GM13977 (cell line): ENCODE data around the gene TMCC3.

Experiments
- DNase-seq: peaks from one replicate; pipeline ENCODE4 v3.0.0; 2012; ENCODE audit warnings: low spot score
- in situ Hi-C: fragments of 300-500 bp; cut with MboI; formaldehyde crosslinking; loops from one replicate; pipeline ENCODE4 v1.12.0; 2022; ENCODE audit warnings: low sequenced_read_pairs, low pct_unique_long_range_greater_than_20kb, mixed read lengths, inconsistent platforms; ENCODE audit not compliant: unreplicated experiment
- TF ChIP-seq, protein P1 (sequence below): IDR thresholded peaks from 2 replicates; pipeline ENCODE4 v1.5.1; 2012; ENCODE audit warnings: mild to moderate bottlenecking, control low read depth; ENCODE audit not compliant: insufficient read depth; ENCODE audit errors: extremely low read depth, missing control alignments

The TMCC3 gene

DNA sequence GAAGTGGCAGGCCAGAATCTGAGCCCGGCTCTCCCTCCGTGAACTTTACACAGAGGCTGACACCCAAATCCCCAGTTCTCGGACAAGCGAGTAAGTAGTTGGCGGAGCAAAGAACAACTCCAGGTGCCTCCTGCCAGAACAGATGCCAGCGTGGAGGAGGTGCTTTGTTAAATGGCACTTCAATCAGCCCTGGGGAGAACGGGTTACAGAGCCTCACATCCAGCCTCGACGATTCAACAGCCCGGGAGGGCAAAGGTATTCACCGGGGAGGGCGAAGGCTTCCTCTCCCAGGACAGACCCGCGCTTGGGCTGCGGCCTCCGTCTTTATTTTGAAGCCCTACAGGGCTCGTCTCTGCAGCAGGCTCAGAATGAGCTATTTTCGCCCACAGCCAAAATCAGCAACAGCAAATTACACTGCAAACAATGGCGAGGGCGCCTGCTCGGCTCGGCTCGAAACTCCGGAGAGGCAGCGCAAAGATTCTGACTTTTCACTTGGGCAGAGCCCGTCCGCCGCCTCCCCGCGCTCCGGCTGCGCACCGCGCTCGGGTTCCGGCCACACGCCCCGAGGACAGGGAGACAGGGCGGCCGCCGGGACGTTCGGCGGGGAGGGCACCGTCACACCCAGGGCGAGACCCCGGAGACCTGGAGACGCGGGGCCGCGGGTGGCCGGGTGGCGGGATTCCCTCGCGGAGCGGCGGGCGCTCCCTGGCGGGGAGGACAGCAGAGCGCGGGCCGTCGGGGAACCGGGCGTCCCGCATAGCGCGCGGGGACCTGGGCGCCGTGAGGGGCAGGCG is 811 bp downstream of the TMCC3 start:
- peak; percentile 65 for DNase-seq
- in situ Hi-C loops = no loop called here
- TF ChIP-seq, protein P1, sequence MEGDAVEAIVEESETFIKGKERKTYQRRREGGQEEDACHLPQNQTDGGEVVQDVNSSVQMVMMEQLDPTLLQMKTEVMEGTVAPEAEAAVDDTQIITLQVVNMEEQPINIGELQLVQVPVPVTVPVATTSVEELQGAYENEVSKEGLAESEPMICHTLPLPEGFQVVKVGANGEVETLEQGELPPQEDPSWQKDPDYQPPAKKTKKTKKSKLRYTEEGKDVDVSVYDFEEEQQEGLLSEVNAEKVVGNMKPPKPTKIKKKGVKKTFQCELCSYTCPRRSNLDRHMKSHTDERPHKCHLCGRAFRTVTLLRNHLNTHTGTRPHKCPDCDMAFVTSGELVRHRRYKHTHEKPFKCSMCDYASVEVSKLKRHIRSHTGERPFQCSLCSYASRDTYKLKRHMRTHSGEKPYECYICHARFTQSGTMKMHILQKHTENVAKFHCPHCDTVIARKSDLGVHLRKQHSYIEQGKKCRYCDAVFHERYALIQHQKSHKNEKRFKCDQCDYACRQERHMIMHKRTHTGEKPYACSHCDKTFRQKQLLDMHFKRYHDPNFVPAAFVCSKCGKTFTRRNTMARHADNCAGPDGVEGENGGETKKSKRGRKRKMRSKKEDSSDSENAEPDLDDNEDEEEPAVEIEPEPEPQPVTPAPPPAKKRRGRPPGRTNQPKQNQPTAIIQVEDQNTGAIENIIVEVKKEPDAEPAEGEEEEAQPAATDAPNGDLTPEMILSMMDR = peak; percentile 59

DNA sequence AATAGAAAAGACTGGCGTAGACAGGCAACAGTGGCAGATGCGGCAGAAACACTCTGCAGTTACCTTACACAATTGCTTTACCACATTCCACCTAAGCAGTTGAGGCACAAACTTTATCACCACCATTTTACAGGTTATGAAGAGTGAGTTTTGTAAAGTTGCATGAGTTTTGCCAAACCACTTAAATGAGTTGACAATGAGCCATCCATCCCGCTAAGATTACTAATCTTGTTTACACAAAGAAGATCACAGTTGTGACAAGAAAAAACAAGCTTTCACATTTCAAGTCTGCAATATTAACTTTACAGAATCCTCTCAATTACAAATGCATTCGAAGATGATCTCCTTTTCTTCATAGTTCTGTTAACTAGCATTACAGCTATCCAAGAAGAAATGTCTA is 1.8 kb downstream of the TMCC3 start:
- in situ Hi-C loops = no loop called here
- TF ChIP-seq, protein P1 = no peak
- no peak for DNase-seq

DNA sequence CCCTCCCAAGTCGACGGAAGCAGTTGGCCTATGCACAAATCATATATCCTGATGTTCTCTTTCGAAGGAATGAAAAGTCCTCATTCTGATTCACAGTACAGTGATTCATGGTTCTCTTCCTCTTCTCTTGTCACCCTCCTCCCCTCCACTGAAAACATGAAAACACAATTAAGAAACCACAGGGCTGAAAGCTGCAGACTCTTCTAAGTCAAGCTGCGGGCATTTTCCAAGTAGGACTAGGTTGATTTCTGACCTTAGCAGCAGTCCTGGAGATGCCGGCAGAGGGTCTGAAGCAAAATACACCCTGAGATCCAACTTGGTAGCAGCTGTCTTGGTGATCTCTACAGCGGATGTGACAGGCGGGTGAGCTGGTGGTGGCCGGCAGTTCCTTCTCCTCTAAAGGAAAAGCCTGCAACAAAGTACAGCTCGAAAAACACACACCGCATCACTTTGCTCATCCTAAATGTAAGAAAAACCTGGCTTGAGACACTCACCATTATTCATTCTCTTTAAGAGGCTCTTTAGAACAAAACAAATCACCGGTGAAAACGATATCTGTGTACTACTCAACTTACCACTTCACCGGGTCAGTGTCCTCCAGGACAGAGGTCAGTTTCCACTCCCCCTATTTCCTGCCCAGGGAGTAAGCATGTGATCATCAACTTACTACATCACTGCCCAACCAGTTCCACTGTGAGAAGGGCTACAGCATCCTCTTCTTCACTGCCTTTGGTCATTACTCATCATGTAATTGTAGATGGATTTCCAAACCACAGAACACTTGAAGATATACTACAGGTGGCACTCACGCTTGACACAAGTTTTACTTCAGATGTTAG is 6.0 kb downstream of the TMCC3 start:
- DNase-seq = no peak
- in situ Hi-C loops = no loop called here
- TF ChIP-seq, protein P1 = no peak

DNA sequence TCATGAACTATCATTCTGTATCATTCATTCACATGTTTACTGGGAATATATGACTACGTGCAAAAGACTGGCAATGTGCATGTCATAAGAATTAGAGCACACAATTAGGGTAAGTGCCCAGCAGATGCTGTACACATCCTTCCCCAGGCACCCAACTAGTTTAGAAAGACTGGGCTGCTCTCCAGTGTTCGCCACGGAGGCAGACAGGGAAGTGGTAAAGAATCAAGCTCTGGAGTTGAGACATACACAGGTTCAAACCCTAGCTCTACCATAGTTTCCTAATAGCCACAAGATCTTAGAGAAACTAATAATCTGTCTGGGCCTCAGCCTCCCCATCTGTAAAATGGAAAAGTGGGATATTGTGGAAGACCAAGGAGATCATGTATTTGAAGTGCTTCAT is 6.8 kb downstream of the TMCC3 start:
- DNase-seq = no peak
- TF ChIP-seq, protein P1 = no peak
- in situ Hi-C loops = no loop called here

DNA sequence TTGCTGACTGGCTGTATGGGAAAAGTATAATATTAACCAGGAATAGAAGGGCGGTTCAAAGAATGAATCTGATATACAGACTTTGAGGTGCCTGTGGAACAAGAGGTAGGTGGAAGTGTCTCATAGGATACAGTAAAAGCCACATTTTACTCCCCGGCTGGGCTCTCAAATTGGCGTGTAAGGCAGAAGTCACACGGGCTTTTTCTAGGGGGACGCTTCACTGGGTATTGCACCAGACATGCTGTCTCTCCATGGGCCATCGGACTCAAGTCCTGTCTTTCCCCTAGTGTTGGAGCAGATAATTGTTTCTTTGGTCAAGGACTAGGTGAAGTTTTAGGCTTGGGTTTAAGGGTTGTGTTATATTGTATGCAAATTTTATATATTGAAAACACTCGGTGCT is 9.1 kb downstream of the TMCC3 start:
- no peak for DNase-seq
- TF ChIP-seq, protein P1 = no peak
- in situ Hi-C loops = no loop called here

DNA sequence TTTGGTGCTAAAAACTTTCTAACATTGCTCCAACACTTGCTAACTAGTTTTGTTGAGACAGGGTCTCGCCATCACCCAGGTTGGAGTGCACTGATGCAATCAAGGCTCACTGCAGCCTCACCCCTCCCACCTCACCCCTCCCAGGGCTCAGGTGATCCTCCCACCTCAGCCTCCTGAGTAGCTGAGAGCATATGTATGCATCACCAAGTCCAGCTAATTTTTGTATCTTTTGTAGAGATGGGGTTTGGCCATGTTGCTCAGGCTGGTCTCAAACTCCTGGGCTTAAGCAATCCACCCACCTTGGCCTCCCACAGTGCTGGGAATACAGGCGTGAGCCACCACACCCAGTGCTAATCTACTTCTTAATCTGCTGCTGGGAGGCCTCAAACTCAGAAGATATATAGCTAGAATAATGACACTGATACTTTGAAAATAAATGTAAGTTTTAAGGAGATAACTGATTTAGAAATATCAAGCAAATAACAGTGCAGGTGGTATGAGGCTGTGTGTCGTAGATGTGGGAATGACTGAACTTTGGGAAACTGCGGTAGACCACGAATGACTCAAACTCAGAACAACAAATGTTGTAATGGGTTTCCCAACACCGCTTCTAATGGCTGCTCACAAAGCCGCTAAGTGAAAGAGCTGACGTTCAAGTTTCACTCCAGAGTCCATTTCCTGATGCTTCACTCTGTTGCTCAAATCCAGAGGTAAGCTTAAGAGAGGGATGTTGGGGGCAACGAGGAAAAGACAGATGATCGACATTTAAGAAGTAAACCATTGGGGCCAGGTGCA is 10.0 kb downstream of the TMCC3 start:
- in situ Hi-C loops = no loop called here
- TF ChIP-seq, protein P1 = no peak
- DNase-seq = peak; percentile 65
